NCI-H345 treated with DMSO at 0.1 percent for 48 hours (cell line): ENCODE data around the gene AGPAT4.

ENCODE experiments used
- DNase-seq: peaks from one replicate; lab custom pipeline; 2025; ENCODE audit not compliant: unreplicated experiment; lab: John Stamatoyannopoulos, UW

Gene AGPAT4

GRCh38 chr6:161169696-161170095 is 104.2 kb downstream of the AGPAT4 start:
- peak; percentile 71 for DNase-seq

- DNase-seq = no peak
These were observed 104.8 kb downstream of the AGPAT4 start for GRCh38 chr6:161169035-161169434.

GRCh38 chr6:161168281-161168891 is 105.5 kb downstream of the AGPAT4 start:
- DNase-seq = peak; percentile 89

GRCh38 chr6:161166677-161167076 is 107.2 kb downstream of the AGPAT4 start:
- DNase-seq = no peak

- DNase-seq = no peak
These were observed 107.7 kb downstream of the AGPAT4 start for GRCh38 chr6:161166176-161166575.

- DNase-seq = no peak
These were observed 109.7 kb downstream of the AGPAT4 start for GRCh38 chr6:161164182-161164625.

- DNase-seq = no peak
These were observed 110.2 kb downstream of the AGPAT4 start for GRCh38 chr6:161163466-161164181.

- DNase-seq = no peak
These were observed 111.1 kb downstream of the AGPAT4 start for GRCh38 chr6:161162722-161163121.

- DNase-seq = no peak
These were observed 111.8 kb downstream of the AGPAT4 start for GRCh38 chr6:161161889-161162624.

GRCh38 chr6:161161121-161161520 is 112.7 kb downstream of the AGPAT4 start:
- DNase-seq = no peak

- DNase-seq = no peak
These were observed 119.0 kb downstream of the AGPAT4 start for GRCh38 chr6:161154796-161155335.

- DNase-seq = no peak
These were observed 120.1 kb downstream of the AGPAT4 start for GRCh38 chr6:161153725-161154124.

- DNase-seq = no peak
These were observed 120.8 kb downstream of the AGPAT4 start for GRCh38 chr6:161152907-161153662.

GRCh38 chr6:161152527-161152862 is 121.4 kb downstream of the AGPAT4 start:
- no peak for DNase-seq

GRCh38 chr6:161151660-161152526 is 122.0 kb downstream of the AGPAT4 start:
- DNase-seq = no peak

- no peak for DNase-seq
These were observed 122.7 kb downstream of the AGPAT4 start for GRCh38 chr6:161151059-161151645.

GRCh38 chr6:161150566-161150965 is 123.3 kb downstream of the AGPAT4 start:
- no peak for DNase-seq

GRCh38 chr6:161150136-161150535 is 123.7 kb downstream of the AGPAT4 start:
- DNase-seq = no peak

GRCh38 chr6:161143663-161144430 is 130.0 kb downstream of the AGPAT4 start:
- no peak for DNase-seq
